ENCODE data around the gene PTPN20.

The PTPN20 gene

DNA sequence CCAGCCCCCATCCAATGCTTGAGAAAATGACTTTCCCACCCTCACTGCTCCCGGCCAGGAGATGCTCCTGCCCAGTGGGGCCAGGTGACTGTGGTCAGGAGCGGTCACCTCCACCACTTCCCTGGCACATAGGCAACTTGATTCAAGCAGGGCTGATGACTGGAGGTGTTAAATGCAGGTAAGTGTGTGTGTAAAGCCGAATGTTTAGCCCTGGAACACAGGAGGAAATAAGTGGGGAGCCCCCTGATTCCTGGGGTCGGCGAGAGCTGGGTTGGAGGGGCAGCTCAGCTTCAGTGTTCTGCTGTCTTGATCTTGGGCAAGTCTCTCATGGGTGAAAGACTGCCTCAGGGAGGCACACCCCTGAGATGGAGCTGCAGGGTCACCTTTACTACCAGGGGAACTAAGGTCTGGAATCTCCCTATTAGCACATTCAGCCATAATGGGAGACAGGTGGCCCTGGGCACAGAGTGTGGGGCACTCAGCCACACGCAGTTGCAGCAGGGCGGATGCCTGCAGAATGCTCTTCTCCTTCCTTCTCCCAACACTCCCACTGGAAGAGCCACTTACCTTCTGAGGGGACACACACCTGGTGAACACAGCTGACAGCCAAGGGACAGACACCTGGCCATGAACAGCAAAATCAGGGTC lies 124.1 kb downstream of the PTPN20 start:
- no peak for DNase-seq

DNA sequence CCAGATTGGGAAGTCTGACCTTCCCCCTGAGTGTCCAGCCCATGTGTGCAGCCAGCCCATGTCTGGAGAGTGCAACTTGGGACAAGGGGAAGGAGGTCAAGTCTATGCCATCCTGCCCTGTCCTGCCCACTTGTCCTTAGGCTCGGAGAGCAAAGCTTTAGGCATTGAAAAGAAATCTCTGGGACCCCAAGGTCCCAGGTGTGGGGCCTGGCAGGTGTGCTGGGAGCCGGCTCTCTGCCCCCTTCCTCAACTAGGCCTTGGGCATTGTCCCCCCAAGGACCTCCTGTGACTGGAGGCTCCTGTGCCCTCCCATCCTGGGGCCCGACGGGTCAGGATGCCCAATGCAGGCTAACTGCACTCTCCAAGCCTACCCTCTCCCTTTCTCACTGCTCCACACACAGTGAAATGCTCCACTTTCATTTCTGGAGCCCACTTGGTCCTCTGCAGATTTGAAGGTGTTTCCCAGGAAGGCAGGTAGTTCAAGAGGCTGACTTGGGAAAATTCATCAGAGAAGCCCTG lies 124.7 kb downstream of the PTPN20 start:
- no peak for DNase-seq

DNA sequence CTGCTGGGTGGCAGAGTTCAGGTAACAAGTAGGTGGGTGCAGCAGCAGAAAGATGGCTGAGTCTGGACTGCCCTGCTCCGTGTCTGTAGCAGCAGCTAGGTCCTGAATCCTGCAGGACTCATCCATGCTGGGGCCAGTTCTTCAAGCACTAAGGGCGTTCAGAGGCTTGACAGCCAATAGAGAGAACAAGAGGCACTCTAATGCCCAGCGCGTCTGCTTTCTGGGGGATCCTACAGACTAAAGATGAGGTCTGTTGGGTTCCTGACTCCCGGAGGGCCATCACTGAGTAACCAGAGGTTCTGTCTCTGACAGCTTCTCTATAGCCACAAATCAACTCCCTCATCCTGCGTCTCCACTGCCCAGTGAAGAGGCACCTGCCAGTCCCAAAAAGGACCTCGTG lies 125.5 kb downstream of the PTPN20 start:
- no peak for DNase-seq

DNA sequence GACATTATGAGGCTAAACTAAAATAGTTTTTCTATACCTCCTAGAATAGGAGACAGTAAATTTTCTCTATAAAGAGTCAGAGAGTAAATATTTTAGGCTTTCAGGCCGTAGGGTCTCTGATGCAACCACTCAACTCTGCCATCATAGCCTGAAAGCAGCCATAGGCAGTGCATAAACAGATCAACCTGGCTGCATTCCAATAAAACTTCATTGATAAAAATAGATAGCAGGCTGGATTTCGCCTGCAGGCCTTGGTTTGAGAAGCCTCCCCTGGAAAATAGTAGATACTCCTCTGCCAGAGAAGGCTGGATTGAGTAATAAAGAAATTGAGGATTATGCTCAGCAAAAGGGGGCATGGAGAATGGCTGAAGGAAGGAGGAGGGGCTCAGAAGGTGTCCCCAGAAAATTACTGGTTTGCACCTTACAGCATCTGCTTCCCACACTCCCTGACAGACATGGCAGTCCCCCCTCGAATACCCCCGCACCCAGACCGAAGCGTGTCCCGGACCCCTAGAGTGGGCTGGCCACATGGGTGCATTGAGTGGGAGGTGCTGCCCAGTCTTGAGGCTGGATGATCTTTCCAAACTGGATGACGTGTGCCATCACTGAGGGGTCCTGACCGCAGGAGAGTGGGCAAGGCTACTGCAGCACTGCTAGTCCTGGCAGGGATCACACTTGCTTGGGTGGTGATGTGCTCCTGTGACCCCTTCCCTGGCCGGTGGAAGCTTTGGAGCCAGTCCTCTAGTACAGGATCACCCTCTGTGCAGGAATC lies 126.6 kb downstream of the PTPN20 start:
- DNase-seq, result no peak

DNA sequence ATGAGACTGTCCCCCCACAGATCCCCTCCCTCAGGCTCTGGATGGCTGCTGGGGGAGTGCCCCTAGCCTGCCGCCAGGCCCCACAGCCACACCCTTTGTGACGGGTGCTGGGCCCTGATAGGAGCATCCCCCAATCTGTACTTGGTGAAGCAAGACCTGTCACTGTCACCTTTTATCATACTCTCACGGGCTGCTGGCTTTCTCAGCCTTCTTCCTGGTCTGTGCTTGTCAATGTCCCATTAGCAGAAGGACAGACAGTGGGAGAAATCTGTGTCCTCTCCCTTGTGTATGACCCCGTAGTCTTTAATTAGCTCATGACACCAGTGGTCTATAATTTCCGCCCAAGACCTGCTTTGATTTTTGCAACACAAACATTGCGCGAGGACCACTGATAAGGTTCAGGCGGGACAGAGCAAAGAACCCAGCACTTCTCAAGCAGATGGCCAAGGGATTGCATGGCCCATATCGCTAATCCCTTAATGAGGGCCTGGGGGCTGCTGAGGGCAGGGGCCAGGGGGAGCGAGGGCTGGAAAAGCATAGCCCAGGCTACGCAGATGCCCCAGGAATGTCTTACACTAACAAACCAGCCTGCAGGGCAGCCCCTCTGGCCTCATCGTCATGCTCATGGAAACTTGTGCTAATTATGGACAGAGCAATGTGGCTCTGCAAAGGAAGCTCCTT lies 127.8 kb downstream of the PTPN20 start:
- no peak for DNase-seq

DNA sequence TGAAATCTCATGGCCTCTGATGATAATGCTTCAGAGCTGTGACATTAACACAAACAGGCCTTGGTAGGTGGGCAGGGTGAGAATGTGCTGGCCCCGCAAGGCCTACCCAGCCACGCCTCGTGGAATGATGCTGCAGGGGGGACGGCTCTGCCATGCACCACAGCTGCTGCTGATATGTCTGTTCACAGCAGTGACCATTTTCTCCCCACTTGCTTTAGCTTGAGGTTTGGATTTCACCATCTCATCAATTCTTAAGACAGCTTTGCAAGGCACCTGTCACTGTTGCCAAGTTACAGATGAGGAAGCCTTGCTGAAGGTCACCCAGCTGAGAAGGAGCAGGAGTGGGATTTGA lies 128.3 kb downstream of the PTPN20 start:
- no peak for DNase-seq

DNA sequence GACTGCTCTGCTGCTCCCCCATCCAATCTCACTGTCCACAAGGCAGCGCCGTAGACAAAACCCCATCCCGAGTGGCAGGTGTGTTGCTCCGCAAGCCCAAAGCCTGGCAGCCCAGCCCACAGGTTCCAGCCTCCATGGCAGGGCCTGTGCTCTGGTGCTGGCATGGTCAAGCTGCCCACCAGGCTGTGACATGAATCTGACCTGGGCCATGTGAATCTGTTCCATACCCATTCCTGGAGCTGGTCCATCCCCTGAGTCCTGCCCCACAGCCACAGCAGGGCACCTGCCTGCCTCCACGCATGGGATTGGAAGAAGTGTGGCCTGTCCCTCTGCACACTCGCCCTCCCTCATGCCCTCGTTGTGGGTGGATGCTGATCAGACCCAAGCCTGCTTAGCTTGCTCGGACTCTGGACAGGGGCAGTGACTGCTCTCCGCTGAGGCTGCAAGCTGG lies 128.8 kb downstream of the PTPN20 start:
- no peak for DNase-seq

DNA sequence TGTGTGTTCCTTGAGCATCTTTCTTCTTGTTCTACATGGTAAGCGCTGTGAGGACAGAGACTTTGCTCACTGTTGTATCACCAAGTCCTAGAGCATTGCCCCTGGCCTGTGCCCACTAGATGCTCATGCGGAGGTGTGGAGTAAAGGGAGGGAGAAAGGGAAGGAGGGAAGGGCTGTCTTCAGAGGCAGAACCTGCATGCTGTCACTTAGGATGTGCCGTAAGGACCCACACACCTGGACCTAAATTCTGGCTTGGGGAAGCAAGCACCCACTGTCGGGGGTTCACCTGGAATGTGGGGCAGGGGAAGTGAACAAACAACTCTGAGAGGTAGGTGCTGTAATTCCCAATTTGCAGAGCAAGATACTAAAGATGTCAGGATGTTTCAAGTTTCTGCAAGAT lies 129.5 kb downstream of the PTPN20 start:
- DNase-seq, result no peak

DNA sequence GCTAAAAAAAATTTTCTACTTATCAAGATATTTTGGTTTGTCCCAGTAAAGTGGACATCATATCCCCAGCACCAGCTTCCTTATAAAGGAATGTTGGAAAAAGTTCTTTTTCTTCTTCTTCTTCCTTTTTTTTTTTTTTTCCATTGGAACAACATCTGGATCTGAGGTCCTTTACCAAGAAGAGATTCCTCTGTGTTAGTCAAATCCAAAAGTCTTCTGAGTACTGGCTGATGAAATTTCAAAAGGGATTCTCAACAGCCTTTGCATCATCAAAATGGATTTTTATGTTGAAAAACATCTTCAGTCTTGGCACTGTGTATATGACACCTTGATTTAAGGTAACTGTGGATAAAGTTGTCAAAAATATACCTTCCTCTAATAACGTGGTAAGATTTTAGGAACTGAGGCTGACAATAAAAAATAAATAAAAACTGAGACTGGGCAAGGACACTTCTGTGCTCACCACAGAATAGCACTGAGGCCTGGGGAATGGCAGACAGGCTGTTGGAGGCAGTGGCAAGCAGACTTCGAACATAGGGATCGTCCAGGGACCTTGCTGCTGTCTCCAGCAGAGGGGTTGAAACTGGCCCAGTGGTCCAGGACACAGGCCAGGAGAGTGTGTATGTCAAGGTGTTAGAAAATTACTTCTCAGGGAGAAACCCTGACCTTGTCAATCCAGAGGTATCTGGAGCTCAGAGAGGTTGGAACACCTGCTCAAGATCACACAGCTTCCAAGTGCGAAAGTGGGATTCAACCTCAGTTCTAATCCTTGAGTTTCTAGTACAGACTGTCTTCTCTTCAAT lies 130.4 kb downstream of the PTPN20 start:
- DNase-seq, result no peak

DNA sequence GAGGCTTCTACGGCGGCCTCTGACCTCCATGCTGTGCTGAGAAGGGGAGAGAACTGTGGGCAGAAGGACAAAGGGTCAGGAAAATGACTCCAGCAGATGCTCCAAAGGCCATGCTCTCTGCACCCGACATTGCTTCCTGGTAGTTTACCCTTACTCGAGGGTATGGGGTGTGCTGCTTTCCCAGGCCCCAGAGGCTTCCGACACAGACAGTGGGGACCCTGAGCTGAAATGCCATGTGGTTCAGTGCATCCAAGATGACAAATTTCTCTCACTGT lies 130.9 kb downstream of the PTPN20 start:
- DNase-seq, result no peak

DNA sequence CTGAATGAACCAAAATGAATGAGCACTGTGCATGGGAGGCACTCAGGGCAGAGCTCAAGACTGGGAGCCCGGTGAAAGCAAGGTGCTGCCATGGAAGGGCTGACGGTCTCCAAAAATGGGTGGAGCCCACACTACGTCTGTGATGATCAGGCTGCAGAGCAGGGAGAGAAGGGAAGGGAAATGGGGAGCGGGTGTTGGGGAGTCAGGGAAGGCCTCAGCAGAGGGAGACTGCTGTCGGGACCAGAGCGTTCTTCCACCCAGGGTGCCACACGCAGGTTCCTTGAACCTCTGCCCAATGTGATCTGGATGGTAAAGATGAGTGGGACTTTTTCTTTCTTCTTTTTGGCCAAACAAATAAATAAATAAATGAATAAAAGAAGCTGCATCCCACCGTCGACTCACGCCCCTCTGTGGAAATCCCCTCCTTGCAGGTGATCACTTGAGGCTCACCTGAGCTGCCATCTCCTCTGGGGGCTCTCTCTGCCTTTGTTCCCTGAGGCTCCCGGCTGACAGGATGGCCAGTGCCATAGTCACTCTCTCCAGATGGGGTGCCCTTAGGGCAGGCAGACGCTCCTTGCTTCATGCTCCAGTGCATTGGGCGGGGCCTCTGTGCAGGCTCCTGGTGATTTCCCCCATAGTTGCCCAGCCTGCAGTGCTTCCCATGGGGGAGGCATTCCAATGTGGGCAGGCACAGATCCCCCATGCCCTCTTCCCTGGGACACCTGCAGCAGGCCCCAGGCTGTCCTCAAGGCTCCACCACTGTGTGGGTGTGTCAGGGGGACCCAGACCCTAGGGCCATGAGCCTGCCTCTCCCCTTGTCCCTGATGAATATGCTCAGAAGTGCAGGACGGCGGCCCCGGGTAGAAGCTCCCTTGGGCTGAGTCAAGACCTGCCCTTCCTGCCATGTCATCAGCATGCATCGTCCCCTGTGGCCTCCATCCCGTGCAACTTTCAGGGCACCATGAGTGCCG lies 131.8 kb downstream of the PTPN20 start:
- DNase-seq, result no peak

DNA sequence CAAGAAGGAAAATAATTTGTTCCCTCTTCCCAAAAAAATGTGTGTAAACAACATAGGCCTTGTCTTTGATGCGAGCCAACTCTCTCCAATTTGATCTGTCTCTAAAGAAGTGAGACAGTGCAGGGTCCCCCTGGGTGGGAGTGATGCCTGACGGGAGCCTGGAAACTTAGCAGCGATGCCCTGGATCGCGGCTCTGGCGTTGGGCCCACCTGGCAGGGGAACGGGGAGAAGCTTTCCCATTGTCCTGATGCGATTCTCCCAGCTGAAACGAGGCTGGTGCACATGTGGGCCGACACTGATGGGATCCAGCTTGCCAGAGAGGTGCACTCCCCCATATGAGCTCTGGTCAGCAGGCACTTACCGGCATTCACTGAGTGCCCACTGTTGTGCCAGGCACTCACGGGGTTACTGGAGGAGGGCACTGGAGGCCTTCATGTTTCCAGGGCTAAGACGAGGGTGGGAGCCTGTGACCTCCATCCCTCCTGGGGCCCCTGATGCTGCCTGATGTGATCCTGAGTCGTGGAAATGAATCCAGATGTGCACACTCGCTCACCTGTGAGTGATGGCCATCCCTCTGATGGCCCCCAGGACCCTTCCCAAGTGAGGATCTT lies 132.8 kb downstream of the PTPN20 start:
- no peak for DNase-seq

DNA sequence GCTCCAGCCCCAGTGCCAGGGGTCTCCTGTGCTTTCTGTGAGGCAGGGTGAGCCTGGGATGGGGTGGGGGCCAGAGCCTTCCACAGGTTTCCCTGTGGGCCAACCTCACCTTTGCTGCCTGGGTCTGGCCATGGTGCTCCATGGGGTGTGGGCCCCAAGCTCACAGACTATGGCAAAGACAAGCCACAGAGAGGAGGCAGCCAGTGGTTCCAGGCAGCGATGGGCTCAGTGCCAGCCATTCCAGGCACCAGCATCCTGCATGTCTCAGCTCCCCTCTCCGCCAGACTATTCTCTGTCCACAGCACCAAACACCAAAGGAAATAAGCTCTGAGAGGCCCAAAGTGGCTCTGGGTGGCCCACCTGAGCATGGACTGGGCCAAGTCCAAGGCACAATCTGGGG lies 133.5 kb downstream of the PTPN20 start:
- no peak for DNase-seq

DNA sequence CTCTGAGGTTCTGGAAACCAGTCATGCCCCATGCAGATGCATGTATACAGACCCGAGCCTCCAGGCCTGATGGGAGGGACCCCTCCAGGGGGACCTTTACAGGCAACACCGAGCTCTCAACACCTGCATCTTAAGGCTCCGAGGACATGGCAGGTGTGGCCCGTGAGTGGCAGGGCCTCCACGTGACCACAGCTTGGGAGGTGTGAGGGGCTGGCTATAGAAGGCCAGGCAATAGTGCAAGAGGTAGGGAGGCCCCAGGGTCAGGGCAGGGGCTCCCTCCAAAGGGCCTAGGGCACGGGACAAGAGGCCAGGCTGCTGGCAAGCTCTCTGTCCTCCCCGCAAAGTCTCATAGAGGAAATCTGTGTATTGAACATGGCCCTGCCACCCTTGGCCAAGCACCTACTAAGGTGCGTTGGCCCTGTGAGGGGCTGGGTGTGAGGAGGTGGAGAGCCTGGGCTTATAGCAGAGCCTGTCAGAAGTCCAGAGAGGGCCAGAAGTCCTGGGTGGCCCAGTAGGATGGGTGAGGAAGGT lies 134.2 kb downstream of the PTPN20 start:
- DNase-seq, result no peak

DNA sequence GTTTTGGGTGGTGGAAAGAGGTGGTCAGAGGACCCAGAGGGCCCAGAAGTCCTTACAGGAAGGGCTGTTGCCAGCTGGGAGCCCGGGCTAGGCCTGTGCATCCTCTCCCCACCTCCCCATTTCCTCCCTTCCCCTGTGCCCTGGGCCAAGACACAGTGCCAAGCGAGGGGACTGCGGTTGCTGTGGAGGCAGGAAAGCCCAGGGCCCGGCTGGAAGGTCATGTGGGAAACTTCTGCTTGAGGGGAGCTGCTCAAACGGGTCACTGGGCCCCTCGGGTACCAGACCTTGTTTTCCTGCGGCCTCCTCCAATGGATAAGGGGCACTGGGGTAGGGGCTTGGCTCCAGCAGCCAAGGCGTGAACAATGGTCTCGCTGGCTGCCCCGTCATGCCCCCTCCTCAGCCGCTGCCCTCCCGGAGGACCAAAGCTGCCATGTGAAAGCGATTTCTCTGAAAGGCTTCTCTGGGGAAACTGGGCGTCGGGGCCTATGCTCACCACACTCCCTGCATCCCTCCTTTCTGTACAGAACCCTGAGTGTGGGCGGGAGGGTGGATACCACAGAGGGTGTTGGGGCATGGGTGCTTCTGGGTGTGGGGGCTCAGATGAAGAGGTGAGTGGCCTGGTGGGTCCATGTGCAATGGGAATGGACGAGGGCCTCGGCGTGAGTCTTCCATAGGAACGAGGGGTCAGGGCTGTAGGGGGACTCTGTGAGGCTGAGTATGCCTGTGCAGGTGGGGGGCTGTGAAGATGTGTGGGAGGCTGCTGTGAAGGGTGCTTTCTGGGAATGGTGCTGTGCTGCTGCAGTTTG lies 135.3 kb downstream of the PTPN20 start:
- no peak for DNase-seq

DNA sequence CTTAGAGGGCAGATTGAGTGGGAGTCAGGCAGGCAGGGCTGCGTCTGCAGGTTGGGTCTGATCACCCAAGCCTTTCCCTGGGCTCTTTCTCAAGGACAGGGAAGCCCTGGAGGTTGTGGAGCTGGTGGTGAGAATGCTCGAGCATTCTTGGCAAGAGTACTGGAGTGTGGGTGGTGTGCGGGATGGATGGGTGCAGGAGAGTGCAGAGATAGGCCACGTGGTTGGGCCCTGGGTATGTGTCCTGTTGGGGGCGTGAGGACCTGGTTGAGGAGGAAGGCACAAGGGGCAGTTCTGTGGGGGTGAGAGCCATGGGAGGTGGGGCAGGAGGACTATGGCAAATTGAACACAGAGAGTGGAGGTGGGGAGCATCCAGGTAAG lies 135.9 kb downstream of the PTPN20 start:
- DNase-seq, result no peak

DNA sequence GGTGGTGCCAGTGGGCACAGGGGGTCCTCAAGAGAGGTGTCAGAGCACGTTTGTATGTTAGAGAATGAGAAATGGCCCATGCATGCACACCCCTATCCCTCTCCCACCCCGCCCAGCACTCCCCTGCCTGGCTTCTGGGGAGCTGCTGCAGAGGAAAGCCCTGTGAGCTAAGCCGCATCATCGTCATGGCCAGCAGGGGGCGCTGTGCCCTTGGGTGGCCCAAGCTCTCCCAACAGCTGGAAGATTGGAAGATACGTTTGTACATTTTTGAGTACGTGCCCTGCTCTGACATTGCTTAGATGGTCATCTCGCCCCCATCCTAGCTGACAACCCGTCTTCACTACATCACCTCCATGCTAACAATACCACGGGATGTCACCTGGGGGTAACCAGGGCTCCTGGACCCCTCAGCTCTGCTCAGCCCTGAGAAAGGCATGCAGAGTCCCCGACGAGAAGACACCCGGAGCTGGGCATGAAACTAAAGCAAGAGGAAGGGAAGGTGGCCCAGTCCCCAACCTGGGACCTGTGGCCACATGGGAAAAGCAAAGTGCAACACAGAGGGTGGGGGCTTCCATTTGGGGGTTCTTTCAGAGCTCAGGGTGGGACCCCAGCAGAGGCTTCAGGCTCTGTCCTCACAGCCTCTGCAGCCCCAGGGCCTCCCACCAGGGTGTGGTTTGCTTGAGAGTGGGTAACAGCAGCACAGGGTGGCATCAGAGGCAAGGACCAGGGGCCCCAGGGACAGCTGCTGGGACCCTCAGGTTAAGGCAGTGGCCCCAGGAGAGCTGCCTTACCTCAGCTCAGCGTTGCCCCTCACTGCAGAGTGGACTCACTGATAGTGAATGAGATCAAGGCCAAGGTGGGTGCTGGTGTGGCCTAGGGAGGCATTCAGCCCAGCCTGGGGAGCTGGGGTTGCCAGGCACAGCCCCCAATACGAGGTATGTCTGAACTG lies 136.6 kb downstream of the PTPN20 start:
- peak; percentile 81 to 93 (median 91) for DNase-seq

DNA sequence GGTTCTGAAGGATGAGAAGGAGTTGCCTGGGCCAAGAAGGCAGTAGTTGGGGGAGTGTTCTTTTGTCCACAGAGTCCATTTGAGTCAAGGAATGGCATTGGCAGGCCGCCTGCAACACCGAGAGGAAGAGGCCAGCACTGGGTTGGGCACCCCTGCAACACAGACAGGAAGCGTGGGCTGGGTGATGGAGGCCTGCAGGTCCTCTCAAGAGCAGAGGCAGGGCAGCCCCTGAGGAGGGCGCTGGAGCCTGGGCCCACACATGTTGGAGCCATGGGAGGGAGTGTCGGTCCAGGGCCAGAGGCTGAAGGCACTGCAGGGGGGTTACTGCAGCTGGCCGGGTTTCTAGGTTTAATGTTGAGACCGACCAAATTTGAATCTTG lies 137.3 kb downstream of the PTPN20 start:
- peak in 2 of 3 donors; percentile 21 to 30 for DNase-seq
